ENCODE data around the gene AGPAT1. TPM values are rescaled to one million over a fixed set of nuclear protein-coding genes. Genes with fewer than 3 reads are reported as not detected.

AGPAT1 gene
- total RNA-seq, 2 experiments from 2014 or later = 30.4 to 30.5 TPM

GRCh38 chr6:32167154-32167760 is 8.6 kb downstream of the AGPAT1 start:
- peaks cover 35% of the 10 kb centered on the region for H3K36me3 Mint-ChIP-seq (ENCODE audit: low read depth)
- no peak overlapping the region for H3K4me3 Mint-ChIP-seq
- ChIA-PET POLR2A (no interaction called here), CTCF (interaction anchor here (2.2 kb wide), 1 partner anchor 49 kb away, joined by 6 read pairs; no protein-coding TSS in a partner anchor)
- intact Hi-C loops (cut with DNase I, micrococcal nuclease) = no loop called here
- no peaks in the 10 kb centered on the region for H3K27me3 Mint-ChIP-seq
- no peaks in the 10 kb centered on the region for H3K9me3 Mint-ChIP-seq (ENCODE audit: low read depth)
- DNase-seq = no peak
- H3K27ac Mint-ChIP-seq = no peak overlapping the region
- ATAC-seq = no peak
- no peaks in the 10 kb centered on the region for H3K4me1 Mint-ChIP-seq

GRCh38 chr6:32166411-32167061 is 9.3 kb downstream of the AGPAT1 start:
- ATAC-seq (no peak), DNase-seq (no peak)
- no peak overlapping the region for H3K4me3 Mint-ChIP-seq
- peaks cover 35% of the 10 kb centered on the region for H3K36me3 Mint-ChIP-seq (ENCODE audit: low read depth)
- H3K27ac Mint-ChIP-seq = no peak overlapping the region
- H3K4me1 Mint-ChIP-seq = no peaks in the 10 kb centered on the region
- intact Hi-C loops (cut with DNase I, micrococcal nuclease) = no loop called here
- no peaks in the 10 kb centered on the region for H3K9me3 Mint-ChIP-seq (ENCODE audit: low read depth)
- no peaks in the 10 kb centered on the region for H3K27me3 Mint-ChIP-seq
- ChIA-PET CTCF (no interaction called here), POLR2A (no interaction called here)

- no peaks in the 10 kb centered on the region for H3K27me3 Mint-ChIP-seq
- DNase-seq (no peak), ATAC-seq (no peak)
- ChIA-PET CTCF (no interaction called here), POLR2A (interaction anchor here (0.6 kb wide), 1 partner anchor 425 kb away, joined by 4 read pairs; no protein-coding TSS in a partner anchor)
- intact Hi-C loops (cut with DNase I, micrococcal nuclease) = no loop called here
- H3K9me3 Mint-ChIP-seq (ENCODE audit: low read depth) = no peaks in the 10 kb centered on the region
- no peaks in the 10 kb centered on the region for H3K4me1 Mint-ChIP-seq
- H3K36me3 Mint-ChIP-seq (ENCODE audit: low read depth) = peaks cover 25% of the 10 kb centered on the region
- no peak within 1 kb of the TSS for H3K27ac Mint-ChIP-seq
- no peak within 1 kb of the TSS for H3K4me3 Mint-ChIP-seq
Measured at GRCh38 chr6:32164295-32164694, 11.6 kb downstream of the AGPAT1 start, which contains the start of gene EGFL8. Gene EGFL8 (plus strand): TSS chr6:32164595. CDS start chr6:32166166, 1,571 bp downstream.

GRCh38 chr6:32163559-32164258 is 12.2 kb downstream of the AGPAT1 start:
- intact Hi-C loops (cut with DNase I, micrococcal nuclease) = no loop called here
- H3K27me3 Mint-ChIP-seq = no peaks in the 10 kb centered on the region
- no peak for DNase-seq
- ATAC-seq = no peak
- H3K27ac Mint-ChIP-seq = no peak overlapping the region
- ChIA-PET CTCF (no interaction called here), POLR2A (interaction anchor here (0.6 kb wide), 1 partner anchor 425 kb away, joined by 4 read pairs; no protein-coding TSS in a partner anchor)
- H3K36me3 Mint-ChIP-seq (ENCODE audit: low read depth) = peaks cover 20% of the 10 kb centered on the region
- no peak overlapping the region for H3K4me3 Mint-ChIP-seq
- no peaks in the 10 kb centered on the region for H3K9me3 Mint-ChIP-seq (ENCODE audit: low read depth)
- H3K4me1 Mint-ChIP-seq = no peaks in the 10 kb centered on the region

- H3K27me3 Mint-ChIP-seq = no peaks in the 10 kb centered on the region
Measured at GRCh38 chr6:32158052-32158451, 17.8 kb downstream of the AGPAT1 start.

GRCh38 chr6:32156891-32157290 is 19.0 kb downstream of the AGPAT1 start:
- Mint-ChIP-seq H3K9me3 (ENCODE audit: low read depth) (no peaks in the 10 kb centered on the region), H3K27me3 (no peaks in the 10 kb centered on the region), H3K36me3 (ENCODE audit: low read depth) (peaks cover 19% of the 10 kb centered on the region), H3K27ac (no peak overlapping the region), H3K4me1 (peaks cover 27% of the 10 kb centered on the region), H3K4me3 (no peak overlapping the region)
- DNase-seq (no peak), ATAC-seq (no peak)
- POLR2A ChIA-PET = interaction anchor here (0.7 kb wide), 1 partner anchor 446 kb away, joined by 3 read pairs; no protein-coding TSS in a partner anchor
- CTCF ChIA-PET = no interaction called here
- intact Hi-C loops (cut with DNase I, micrococcal nuclease) = loop anchor here in 1 of 2 experiments (10.0 kb wide), 1 partner anchor 112 kb away; no protein-coding TSS in a partner anchor

More at GRCh38 chr6:32158052-32158451, 17.8 kb downstream of the AGPAT1 start:
- intact Hi-C loops (cut with DNase I, micrococcal nuclease) = loop anchor here in 1 of 2 experiments (10.0 kb wide), 1 partner anchor 113 kb away; no protein-coding TSS in a partner anchor
- H3K4me3 Mint-ChIP-seq = no peak overlapping the region
- CTCF ChIA-PET = interaction anchor here (0.6 kb wide), 1 partner anchor 843 kb away, joined by 4 read pairs; no protein-coding TSS in a partner anchor
- no peak for DNase-seq
- peaks cover 20% of the 10 kb centered on the region for H3K36me3 Mint-ChIP-seq (ENCODE audit: low read depth)
- H3K4me1 Mint-ChIP-seq = peaks cover 16% of the 10 kb centered on the region
- no peaks in the 10 kb centered on the region for H3K9me3 Mint-ChIP-seq (ENCODE audit: low read depth)
- no peak for ATAC-seq
- H3K27ac Mint-ChIP-seq = no peak overlapping the region
- POLR2A ChIA-PET = no interaction called here

GRCh38 chr6:32154514-32155161 is 21.2 kb downstream of the AGPAT1 start:
- no peaks in the 10 kb centered on the region for H3K9me3 Mint-ChIP-seq (ENCODE audit: low read depth)
- DNase-seq = peak; percentile 80
- ChIA-PET CTCF (interaction anchor here (0.5 to 1.1 kb wide), 4 partner anchors 36 to 44 kb away, joined by 3 to 6 read pairs (median 3); no protein-coding TSS in a partner anchor), POLR2A (no interaction called here)
- H3K27me3 Mint-ChIP-seq = peaks cover 11% of the 10 kb centered on the region
- H3K4me3 Mint-ChIP-seq = peak overlapping the region; percentile 91
- H3K36me3 Mint-ChIP-seq (ENCODE audit: low read depth) = peaks cover 19% of the 10 kb centered on the region
- peaks cover 41% of the 10 kb centered on the region for H3K4me1 Mint-ChIP-seq
- ATAC-seq = peak; percentile 75
- H3K27ac Mint-ChIP-seq = peak overlapping the region; percentile 92
- intact Hi-C loops (cut with DNase I, micrococcal nuclease) = loop anchor here (1.0 to 10.0 kb wide), 9 partner anchors 22 to 195 kb away; partner anchors contain the start of genes FKBPL (in 2 of the 2), AGPAT1 (in 1 of the 2) and SKIC2 (in 1 of the 2)

GRCh38 chr6:32153564-32154513 is 22.0 kb downstream of the AGPAT1 start, which contains the start of gene PPT2:
Gene PPT2 (plus strand): TSS chr6:32154141. CDS start chr6:32154595, 454 bp downstream.
- peak; percentile 88 for DNase-seq
- H3K27me3 Mint-ChIP-seq = peaks cover 11% of the 10 kb centered on the region
- intact Hi-C loops (cut with DNase I, micrococcal nuclease) = loop anchor here (1.0 to 10.0 kb wide), 9 partner anchors 23 to 195 kb away; partner anchors contain the start of genes FKBPL (in 2 of the 2), AGPAT1 (in 1 of the 2) and SKIC2 (in 1 of the 2)
- H3K36me3 Mint-ChIP-seq (ENCODE audit: low read depth) = peaks cover 19% of the 10 kb centered on the region
- peak within 1 kb of the TSS; percentile 91 for H3K4me3 Mint-ChIP-seq
- ChIA-PET CTCF (interaction anchor here (0.6 to 1.2 kb wide), 4 partner anchors 25 to 40 kb away, joined by 3 to 6 read pairs (median 3); no protein-coding TSS in a partner anchor), POLR2A (no interaction called here)
- ATAC-seq = peak; percentile 76
- H3K9me3 Mint-ChIP-seq (ENCODE audit: low read depth) = no peaks in the 10 kb centered on the region
- H3K4me1 Mint-ChIP-seq = peaks cover 45% of the 10 kb centered on the region
- peak within 1 kb of the TSS; percentile 92 for H3K27ac Mint-ChIP-seq

GRCh38 chr6:32152769-32153563 is 22.9 kb downstream of the AGPAT1 start:
- H3K9me3 Mint-ChIP-seq (ENCODE audit: low read depth) = no peaks in the 10 kb centered on the region
- H3K36me3 Mint-ChIP-seq (ENCODE audit: low read depth) = peaks cover 13% of the 10 kb centered on the region
- peak overlapping the region; percentile 91 for H3K4me3 Mint-ChIP-seq
- POLR2A ChIA-PET = no interaction called here
- ATAC-seq (no peak), DNase-seq (peak; percentile 24)
- peak overlapping the region; percentile 32 for H3K27ac Mint-ChIP-seq
- peaks cover 16% of the 10 kb centered on the region for H3K27me3 Mint-ChIP-seq
- H3K4me1 Mint-ChIP-seq = peaks cover 54% of the 10 kb centered on the region
- CTCF ChIA-PET = interaction anchor here (1.2 to 1.3 kb wide), 4 partner anchors 21 to 92 kb away, joined by 3 to 5 read pairs (median 3); no protein-coding TSS in a partner anchor
- intact Hi-C loops (cut with DNase I, micrococcal nuclease) = loop anchor here in 1 of 2 experiments (10.0 kb wide), 1 partner anchor 108 kb away; no protein-coding TSS in a partner anchor
